Middle frontal gyrus (tissue), 1 donor: ENCODE measurements around the gene TENM4.
"Not testable (repeated sequence)": the region's sequence is repeated elsewhere in the genome, so short reads cannot be mapped to it uniquely, and the experiment has no call there.

ENCODE experiments used
- DNase-seq: peaks from one replicate; pipeline ENCODE4 v3.0.0-alpha.2; 2015; ENCODE audit warnings: low spot score; ENCODE audit errors: extremely low spot score

TENM4 gene

DNA sequence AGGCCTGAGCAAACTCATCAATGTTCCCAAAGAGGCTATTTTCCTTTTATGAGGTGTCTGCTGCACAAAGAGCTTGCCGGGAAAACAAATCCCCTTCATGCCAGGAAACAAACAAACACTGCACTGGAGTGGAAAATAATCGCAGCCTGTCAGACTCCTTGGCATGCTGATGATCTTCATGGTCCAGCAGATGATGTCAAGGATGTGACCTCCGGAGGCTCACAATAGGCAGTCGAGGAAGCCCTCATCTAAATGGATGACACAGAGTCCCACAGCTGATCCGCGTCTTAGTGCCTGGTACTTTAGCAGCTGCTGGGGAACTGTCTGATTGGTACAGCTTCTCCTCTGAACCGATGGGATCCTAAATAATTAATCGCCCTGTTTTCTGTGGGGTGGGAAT lies 187.6 kb downstream of the TENM4 start:
- peak; percentile 71 for DNase-seq

DNA sequence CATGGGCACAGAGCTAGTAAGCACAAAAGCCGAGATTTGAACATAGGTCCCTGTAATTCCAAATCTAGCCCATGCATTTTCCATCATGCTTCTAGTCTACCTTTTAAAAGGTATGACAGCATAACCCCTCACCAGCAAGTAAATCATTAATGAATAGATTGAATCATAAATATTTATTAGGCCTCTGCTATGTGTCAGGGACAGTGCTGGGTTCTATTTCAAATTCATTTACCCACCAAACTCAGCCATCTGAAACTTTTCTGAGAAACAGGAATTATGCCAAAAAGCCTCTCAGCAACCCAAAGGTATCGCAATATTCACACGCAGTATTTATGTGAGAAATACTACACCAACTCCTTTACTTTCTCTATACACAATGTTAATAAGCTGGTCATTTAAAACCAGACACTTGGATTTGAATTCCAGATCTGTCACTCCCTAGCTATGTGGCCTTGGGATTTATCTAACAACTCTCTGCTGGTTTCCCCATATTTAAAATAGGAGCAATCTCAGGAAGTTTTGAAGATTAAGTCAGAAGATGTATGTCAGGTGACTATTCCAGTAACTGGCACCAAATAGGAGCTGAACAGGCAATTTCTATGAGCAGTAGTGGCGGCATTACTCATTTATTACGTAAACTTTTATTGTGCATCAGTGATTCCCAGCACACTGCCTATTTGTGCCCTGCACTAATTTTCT lies 191.4 kb downstream of the TENM4 start:
- DNase-seq: no peak

DNA sequence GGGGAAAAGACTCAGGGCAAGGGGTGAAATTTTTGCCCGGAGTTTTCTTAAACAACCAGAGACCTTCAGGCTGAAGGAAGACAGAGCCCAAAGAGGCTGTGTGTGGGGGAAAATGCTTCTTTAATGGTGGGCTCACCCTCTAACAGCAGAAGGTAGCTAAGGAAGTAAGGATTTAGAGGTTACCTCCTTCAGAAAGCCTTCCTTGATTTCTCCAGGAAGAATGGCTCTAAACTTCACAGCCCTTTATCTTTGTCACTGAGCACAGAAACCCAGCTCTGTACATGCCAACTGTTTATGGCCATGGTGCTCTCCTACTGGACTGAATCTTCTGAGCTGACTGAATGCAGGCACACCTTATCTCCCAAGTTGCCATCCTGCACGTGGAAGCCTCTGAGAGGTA lies 196.0 kb downstream of the TENM4 start:
- DNase-seq: no peak

DNA sequence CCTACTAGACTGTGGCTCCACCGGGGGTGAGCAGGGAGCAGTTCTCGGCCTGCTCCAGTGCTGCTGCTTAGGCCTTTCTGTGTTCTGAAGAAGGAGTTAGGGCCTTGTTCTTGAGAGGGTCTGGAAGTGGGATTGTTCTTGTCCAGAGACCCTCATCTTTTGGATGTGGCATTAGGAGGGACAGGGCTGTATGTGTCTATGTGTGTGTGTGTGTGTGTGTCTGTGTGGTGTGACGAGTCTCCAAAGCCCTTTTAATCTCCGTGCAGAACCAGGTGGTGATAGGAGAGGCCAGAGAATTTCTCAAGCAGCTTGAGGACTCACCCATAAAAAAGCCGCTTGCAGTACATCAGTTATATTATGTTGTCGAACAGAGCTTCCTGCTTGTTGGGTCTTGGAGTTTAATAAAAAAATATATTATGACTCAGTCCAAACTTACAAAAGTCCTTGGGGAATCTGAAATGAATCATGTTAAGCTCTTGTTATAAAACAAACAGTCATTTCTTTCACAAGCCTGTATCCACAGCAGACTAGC lies 196.5 kb downstream of the TENM4 start:
- DNase-seq: no peak

DNA sequence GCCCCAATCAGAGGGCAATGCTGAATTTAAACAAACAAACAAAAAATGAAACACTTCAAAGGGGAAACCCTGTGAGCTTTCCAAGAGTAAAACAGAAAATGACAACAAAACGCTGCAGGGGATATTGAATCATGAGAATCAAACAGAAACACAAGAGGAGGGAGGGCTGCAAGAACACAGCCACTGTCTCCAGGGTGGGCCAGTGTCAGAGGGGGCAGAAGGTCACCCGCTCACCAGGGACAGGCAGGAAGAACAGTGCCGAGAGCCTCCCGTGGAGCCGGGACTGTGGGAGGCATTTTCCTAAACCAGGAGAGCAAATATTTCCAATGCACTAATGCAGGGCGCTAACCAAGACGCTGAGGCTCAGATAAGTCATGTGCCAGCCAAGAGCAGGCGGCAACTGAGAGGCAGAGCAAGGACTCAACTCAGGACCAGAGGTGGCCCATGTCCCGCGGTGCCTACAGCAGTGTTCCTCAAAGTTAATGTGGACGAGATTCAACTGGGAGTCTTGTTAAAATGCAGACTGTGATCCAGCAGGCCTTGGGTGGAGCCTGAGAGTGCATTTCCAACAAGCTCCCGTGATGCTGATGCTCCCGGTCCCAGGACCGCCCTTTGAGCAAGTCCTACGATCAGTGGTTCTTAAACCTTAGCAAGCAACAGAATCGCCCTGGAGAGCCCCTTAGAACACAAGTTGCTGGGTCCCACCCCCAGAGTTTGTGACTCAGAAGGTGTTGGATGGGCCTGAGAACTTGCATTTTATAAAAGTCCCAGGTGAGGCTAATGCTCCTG lies 197.2 kb downstream of the TENM4 start:
- no peak for DNase-seq

DNA sequence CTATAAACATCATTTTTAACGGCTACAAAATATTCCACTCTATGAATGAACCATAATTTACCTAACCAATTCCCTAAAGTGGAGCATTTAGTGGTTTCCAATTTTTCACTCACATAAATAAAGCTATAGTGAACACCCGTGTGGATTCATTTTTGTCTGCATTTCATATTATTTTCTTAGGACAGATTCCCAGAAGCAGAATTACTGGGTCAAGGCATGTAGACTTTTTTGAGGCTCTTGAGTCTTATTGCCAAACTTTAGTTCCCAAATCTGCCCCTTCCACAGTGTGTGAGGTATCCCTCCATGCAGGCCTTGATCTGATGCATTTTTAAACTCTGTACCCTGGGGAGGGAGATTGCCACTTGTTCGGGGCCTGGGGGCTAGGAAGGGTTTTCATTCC lies 198.2 kb downstream of the TENM4 start:
- DNase-seq: no peak

DNA sequence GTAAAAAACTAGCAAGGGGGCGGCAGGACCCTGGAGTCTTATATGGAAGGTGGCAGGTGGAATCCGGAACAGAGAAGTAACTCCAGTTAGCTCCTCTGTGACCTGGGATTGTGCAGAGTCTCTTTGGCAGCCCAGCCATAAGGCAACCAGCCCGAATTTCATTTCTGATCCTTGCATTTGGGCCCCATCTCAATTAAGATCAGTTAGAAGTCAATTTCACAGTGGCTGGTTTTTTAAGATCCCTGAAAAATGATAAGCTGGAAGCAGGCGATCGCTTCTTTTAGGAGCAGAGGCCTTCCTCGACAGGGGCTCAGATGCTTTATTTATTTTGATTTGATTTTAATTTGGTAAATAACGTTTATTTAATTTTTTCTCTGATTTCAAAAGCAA lies 199.0 kb downstream of the TENM4 start:
- DNase-seq: no peak

DNA sequence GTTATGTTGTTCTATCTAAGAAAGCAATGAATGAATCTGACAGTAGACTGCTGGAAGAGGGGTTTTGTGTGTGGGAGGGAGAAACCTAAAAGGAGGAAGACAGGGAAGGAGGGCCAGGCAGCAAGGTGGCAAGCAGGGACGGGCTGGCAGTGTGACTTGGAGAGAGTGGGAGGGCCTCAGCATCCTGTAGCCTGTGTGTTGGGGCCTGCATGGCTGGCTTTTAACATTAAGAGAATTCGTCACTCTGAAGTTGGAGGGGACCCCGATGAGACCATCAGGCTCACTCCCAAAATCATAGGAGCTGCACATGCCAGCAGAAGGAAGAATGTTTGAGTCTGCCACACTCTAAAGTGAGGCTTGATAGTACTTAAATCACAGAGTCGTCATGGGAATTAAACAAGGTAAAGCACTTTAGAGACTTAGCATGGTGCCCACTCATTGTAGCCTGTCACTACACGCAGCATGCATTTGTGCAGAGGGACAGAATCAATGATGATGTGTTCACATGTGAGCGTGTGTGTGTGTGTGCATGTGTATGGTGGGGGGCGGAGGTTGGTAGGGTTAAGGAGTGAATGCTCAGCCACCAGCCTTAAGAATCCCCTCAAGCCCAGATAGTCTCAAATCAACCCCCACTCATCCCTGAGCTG lies 199.5 kb downstream of the TENM4 start:
- no peak for DNase-seq

DNA sequence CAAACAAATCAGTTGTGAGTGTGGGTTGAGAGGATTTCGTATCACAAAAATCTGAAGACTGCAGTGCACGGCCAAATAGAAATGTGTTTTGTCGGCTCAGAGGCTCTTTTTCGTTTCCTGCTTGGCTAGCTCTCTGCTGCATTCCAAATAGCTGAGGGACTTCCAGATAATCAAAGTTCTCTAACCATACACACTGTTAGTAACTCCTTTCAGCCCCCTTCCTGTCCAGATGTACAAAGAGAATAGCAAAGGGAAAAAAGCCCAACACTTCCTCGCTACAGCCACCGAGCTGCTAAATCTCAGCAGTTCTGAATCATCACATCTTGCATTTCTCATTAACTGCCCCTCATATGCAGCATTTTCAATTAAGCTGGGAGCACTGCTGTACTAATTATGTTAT lies 203.1 kb downstream of the TENM4 start:
- DNase-seq: no peak

DNA sequence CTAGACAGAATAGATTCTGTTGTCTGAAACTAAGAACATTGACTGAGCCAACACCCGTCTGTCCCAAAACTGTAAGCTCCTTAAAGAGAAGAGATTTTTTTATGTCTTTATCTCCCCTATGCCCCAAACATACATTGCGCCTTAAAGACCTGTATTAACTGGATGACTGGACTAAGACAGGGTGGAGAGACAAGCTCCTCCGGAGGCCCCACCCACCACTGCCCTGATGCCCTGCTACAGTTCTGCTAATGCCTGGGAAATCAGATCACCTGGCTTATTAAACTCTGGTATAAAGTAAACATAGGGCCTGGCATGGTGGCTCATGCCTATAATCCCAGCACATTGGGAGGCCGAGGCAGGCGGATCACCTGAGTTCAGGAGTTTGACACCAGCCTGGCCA lies 203.7 kb downstream of the TENM4 start:
- DNase-seq: no peak

DNA sequence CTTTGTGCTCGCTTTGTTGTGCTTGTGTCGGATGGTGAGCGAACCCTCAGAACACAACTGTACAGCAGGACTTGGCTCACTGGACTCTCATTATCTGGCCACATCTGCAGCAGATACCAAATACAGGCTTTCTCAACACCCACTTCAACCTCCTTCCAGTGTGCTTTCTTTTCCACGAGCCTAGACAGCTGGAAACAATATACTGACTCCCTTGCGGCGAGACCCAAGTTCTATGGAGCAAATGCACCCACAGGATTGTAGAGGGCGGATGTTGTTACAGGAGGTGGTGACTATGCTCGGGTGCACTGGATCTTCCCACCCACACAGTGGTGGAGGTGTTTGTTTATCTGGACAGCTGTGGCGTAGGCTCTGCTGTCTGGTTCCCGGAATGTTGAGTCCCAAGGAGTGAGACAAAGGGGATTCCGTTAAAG lies 204.3 kb downstream of the TENM4 start:
- no peak for DNase-seq

DNA sequence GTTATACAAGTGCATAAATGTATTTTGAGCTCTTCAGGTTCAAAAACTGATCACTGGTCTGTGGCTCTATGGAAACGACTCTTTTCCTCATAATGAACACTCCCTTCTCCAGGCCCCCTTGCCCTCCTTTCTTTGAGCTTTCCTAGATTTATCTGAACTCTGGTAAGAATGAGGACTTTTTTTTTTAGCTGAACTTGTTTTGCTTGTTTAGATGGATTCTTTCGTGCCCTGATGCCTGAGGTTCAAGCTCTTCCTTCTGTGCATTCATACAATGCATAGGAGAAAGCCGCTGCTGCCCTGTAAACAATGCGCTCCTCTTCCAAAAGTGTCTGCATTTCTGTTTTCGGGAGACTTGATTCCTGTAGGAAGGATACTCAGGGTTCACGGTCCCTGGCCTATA lies 205.1 kb downstream of the TENM4 start:
- DNase-seq: no peak

DNA sequence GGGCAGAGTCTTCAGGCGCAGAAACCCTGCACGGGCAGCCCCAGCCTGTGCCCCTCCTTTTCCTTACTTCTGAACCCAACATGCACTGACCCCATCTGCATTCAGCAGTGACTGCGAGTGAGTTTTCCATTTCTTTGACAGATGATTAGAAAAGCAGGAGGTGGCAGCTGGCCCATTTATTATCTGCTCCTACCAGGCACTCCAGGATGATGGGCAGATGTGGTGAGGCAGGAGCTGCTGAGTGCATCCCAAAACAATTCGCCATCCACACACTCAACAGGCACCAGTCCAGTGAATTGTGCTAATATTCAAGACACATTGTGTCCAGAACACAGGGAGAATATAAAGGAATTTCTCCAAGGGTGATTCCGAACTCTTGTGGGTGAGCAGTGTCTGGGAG lies 208.5 kb downstream of the TENM4 start:
- DNase-seq: no peak

DNA sequence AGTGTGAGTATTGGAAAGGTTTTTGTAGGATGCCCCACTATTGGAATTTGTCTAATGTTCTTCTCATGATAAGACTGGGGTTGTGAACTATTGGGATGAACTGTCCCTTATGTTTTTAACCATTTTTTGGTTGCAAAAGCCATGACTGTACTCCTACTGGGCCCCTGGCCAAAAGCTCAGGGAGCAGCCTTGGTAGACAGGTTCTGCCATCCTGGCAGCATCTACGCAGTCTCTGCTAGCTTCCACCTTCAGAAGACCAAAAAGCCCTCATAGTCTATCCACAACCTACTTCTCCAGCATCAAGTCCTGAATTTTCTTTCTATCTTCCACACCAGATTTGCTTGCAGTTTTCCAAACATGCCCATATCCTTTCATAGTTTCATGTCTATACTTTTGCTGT lies 211.8 kb downstream of the TENM4 start:
- no peak for DNase-seq

DNA sequence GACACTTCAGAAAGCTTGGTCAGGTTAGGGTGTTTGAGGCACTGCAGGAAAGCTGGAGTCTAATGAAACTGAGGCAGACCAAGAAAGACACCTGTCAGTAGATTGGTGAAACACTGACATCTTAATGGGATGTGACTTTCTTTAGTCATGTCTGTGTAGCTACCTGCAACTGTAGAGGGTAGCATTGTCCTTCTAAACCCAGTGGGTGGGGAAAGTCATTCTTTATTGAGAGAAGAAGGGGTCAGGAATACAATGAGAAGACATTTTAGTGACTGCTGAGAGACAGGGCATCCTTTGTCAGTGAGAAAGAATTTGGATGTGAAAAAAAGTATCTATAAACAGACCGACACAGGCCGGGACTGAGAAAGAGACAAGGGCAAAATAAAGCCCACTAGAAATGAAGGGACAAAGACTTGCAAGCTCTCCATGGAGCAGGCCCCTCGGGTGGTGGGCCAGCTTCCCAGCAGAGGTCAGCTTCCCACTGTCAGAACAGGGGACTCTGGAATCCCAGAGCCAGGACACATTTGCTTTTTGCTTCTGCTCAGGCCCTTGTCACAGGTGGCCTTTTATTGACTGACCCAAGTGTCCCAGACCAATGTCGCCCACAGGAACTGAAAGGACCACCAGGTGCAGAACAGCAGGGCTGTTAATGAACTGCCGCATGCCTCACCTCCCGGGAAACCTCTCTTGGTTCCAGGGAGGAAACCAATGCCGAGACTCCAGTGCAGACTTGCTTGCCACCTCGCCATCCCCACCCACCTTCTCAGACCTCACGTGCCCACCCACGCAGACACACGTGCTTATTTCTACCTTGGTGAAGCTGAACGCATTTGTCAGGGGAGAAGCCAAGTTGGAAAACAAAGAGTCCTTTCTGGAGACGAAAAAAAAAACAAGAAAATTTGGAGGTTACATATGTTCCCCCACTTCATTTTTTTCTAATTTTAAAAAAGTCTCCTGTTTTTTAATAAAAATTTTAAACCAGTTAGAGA lies 212.8 kb downstream of the TENM4 start:
- DNase-seq: no peak

DNA sequence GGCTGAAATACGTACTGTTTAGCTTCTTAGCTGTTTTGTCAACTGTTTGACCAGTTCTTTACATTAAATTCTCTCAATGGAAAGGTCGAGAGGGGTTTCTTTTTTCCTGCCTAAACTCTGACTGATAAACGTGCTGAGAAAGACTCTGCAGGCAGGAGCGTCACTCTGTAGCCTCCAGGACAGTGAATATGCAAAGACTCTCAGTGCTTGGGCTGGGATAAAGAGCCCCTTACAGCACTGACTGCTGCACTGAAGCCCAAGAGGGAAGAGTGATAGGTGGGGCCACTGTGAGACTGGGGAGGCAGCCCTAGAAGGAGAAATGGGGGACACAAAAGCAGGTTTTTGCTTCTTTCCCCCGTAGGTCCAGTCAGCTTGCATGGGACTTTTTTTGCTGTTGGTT lies 213.5 kb downstream of the TENM4 start:
- DNase-seq: no peak

DNA sequence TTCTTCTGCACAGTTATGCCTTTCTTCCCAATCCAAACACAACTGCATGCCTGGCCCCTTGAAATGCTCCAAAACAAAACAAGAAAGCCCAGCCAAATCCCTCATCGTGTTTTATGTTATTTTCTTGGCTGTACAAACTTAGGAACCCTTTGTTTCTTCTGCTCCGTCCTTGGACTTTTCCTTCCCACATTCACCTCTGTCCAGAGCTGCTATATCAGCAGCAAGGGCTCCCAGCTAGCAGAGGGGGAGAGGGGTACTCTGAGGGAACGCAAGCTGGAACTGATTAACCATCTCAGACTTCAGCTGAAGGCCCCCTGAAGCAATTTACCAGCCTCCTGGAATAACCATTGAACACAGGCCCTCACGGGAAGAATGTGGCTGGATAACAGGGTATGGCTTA lies 214.7 kb downstream of the TENM4 start:
- DNase-seq: no peak

DNA sequence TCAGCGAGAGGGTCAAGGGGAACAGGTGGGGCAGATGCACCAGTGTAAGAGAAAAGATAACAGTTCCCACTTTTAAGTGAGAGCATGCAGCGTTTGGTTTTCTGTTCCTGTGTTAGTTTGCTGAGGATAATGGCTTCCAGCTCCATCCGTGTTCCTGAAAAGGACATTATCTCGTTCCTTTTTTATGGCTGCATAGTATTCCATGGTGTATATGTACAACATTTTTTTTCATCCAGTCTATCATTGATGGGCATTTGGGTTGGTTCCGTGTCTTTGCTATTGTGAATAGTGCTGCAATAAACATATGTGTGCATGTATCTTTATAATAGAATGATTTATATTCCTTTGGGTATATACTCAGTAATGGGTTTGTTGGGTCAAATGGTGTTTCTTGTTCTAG lies 218.7 kb downstream of the TENM4 start:
- DNase-seq: not testable (repeated sequence)

DNA sequence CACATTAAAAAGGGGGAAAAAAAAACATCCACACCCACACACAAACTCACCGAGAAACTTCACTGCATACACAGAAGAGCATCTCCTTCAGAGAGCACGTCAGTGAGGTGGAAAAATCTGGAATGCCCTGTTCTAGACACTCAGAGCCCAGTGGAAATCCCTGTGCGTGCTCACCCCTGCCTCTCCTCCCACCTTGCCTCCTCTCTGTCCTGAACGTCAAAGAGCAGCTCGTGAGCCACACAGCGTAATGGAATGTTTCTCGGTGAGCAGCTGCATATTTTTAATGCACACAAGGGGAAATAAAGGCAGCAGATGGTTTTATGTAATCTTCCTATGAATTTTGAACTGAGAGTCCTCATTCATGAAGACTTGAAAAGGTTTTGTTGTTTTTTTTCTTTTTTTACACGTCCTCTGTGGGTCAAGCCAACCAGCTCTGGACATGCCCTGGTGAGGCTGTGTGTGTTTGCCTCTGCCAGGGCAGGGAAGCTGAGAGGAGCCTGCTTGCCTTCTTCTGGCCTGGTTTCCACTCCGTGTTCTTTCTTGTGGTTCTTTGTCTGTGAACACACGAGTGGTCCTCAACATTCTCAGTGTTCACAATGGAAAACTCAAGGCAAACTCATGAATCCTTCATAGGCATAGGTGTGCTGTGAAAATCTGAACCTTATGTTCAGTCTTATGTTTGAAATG lies 219.2 kb downstream of the TENM4 start:
- no peak for DNase-seq

DNA sequence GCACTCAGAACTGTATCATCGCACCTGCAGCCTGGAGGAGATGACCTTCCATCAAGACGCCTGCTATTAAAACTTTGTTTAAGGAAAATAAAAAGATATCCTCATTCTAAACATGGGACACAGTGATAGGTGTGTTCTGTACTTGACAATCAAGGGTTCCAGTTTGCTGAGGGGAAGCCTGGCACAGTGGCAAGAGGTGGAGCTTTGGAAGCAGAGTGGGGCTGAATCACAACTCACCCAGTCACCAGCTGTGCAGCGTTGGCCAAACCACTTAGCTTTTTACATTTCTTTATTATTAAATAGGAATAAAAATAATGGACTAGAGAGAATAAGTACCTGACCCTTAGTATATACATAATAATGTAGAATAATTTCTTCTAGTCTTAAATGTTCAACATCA lies 220.7 kb downstream of the TENM4 start:
- no peak for DNase-seq
